SK-N-SH treated with all-trans-retinoic acid at 6 μM for 48 hours (cell line): ENCODE data around the gene RAD51AP1.

Source experiments
- ATAC-seq: fragments of 200-7000 bp; cut with Tn5 transposase; 3 replicates; pipeline ENCODE4 v1.9.1; 2020; ENCODE audit warnings: mild to moderate bottlenecking, moderate library complexity
- ARNTL ChIP-seq: fragments of 450-650 bp; formaldehyde crosslinking; IDR thresholded peaks from 2 replicates; pipeline ENCODE4 v1.5.0; 2020; ENCODE audit warnings: low read depth, mild to moderate bottlenecking, moderate library complexity, borderline replicate concordance
- BACH2 ChIP-seq: fragments of 250-450 bp; sonication (Bioruptor Pico); IDR thresholded peaks from 2 replicates; pipeline ENCODE4 v1.9.0; 2021; ENCODE audit warnings: mild to moderate bottlenecking, borderline replicate concordance
- CREB5 ChIP-seq: fragments of 250-450 bp; sonication (Bioruptor Pico); IDR thresholded peaks from 2 replicates; pipeline ENCODE4 v1.5.1; 2020; ENCODE audit warnings: low read depth, mild to moderate bottlenecking, moderate library complexity
- CSDC2 ChIP-seq: fragments of 250-450 bp; sonication (Bioruptor Pico); IDR thresholded peaks from 2 replicates; pipeline ENCODE4 v1.5.0; 2020; ENCODE audit warnings: mild to moderate bottlenecking, moderate library complexity
- CSRNP3 ChIP-seq: fragments of 250-450 bp; sonication (Bioruptor Pico); IDR thresholded peaks from 2 replicates; pipeline ENCODE4 v1.5.1; 2021; ENCODE audit warnings: mild to moderate bottlenecking, moderate library complexity
- ESRRG ChIP-seq: fragments of 250-450 bp; sonication (Bioruptor Pico); IDR thresholded peaks from 2 replicates; pipeline ENCODE4 v1.6.1; 2021; ENCODE audit warnings: mild to moderate bottlenecking
- GLIS3 ChIP-seq: fragments of 250-450 bp; sonication (Bioruptor Pico); IDR thresholded peaks from 2 replicates; pipeline ENCODE4 v1.5.0; 2020; ENCODE audit warnings: mild to moderate bottlenecking, moderate library complexity
- ISL1 ChIP-seq: fragments of 250-450 bp; sonication (Bioruptor Pico); IDR thresholded peaks from 2 replicates; pipeline ENCODE4 v2.1.2; 2022; ENCODE audit warnings: mild to moderate bottlenecking, moderate library complexity
- OSR1 ChIP-seq: fragments of 250-450 bp; sonication (Bioruptor Pico); IDR thresholded peaks from 2 replicates; pipeline ENCODE4 v1.8.0; 2022; ENCODE audit warnings: moderate library complexity, mild to moderate bottlenecking, inconsistent platforms
- PATZ1 ChIP-seq: fragments of 250-450 bp; sonication (Bioruptor Pico); IDR thresholded peaks from 2 replicates; pipeline ENCODE4 v1.8.0; 2020; ENCODE audit warnings: mild to moderate bottlenecking, moderate library complexity, borderline replicate concordance
- POU6F1 ChIP-seq: fragments of 250-450 bp; sonication (Bioruptor Pico); IDR thresholded peaks from 2 replicates; pipeline ENCODE4 v1.8.0; 2021; ENCODE audit warnings: low read depth, mild to moderate bottlenecking, moderate library complexity, borderline replicate concordance
- PPARA ChIP-seq: fragments of 250-450 bp; sonication (Bioruptor Pico); IDR thresholded peaks from 2 replicates; pipeline ENCODE4 v1.5.0; 2020; ENCODE audit warnings: mild to moderate bottlenecking, borderline replicate concordance
- RARB ChIP-seq: fragments of 250-450 bp; sonication (Bioruptor Pico); IDR thresholded peaks from 2 replicates; pipeline ENCODE4 v1.8.0; 2021; ENCODE audit warnings: mild to moderate bottlenecking, moderate library complexity
- SNAI2 ChIP-seq: fragments of 250-450 bp; sonication (Bioruptor Pico); IDR thresholded peaks from 2 replicates; pipeline ENCODE4 v1.5.0; 2020; ENCODE audit warnings: mild to moderate bottlenecking, moderate library complexity
- TCF4 ChIP-seq: fragments of 250-450 bp; sonication (Bioruptor Pico); IDR thresholded peaks from 2 replicates; pipeline ENCODE4 v1.8.0; 2021; ENCODE audit warnings: mild to moderate bottlenecking, moderate library complexity, borderline replicate concordance
- TOX ChIP-seq: fragments of 250-450 bp; sonication (Bioruptor Pico); IDR thresholded peaks from 2 replicates; pipeline ENCODE4 v1.8.0; 2021; ENCODE audit warnings: mild to moderate bottlenecking, moderate library complexity, borderline replicate concordance
- TSHZ2 ChIP-seq: fragments of 250-450 bp; sonication (Bioruptor Pico); IDR thresholded peaks from 2 replicates; pipeline ENCODE4 v1.5.0; 2020; ENCODE audit warnings: mild to moderate bottlenecking, moderate library complexity
- ZC3H10 ChIP-seq: fragments of 250-450 bp; sonication (Bioruptor Pico); IDR thresholded peaks from 2 replicates; pipeline ENCODE4 v1.5.1; 2021; ENCODE audit warnings: mild to moderate bottlenecking, moderate library complexity
- ZFP3 ChIP-seq: fragments of 250-450 bp; sonication (Bioruptor Pico); IDR thresholded peaks from 2 replicates; pipeline ENCODE4 v1.5.0; 2020; ENCODE audit warnings: mild to moderate bottlenecking, moderate library complexity
- ZNF565 ChIP-seq: fragments of 450-650 bp; formaldehyde crosslinking; conservative IDR thresholded peaks from 2 replicates; pipeline ENCODE4 v1.5.0; 2020; ENCODE audit warnings: low read depth, mild to moderate bottlenecking, moderate library complexity
- ZNF70 ChIP-seq: fragments of 450-650 bp; formaldehyde crosslinking; IDR thresholded peaks from 2 replicates; pipeline ENCODE4 v1.5.0; 2020; ENCODE audit warnings: mild to moderate bottlenecking, moderate library complexity
- ZNF8 ChIP-seq: fragments of 450-650 bp; formaldehyde crosslinking; IDR thresholded peaks from 2 replicates; pipeline ENCODE4 v1.5.0; 2020; ENCODE audit warnings: mild to moderate bottlenecking, moderate library complexity

Gene RAD51AP1

GRCh38 chr12:4530982-4531586 is 7.6 kb upstream of the RAD51AP1 start:
- no peak for TF ChIP-seq CSDC2 (CRISPR knock-in tag)
- TF ChIP-seq TCF4 (CRISPR knock-in tag), result no peak
- ATAC-seq, result no peak

- no peak for ATAC-seq
- TF ChIP-seq PATZ1 (CRISPR knock-in tag) (no peak), SNAI2 (CRISPR knock-in tag) (no peak), RARB (no peak), ARNTL (CRISPR knock-in tag) (no peak), OSR1 (CRISPR knock-in tag) (no peak), GLIS3 (CRISPR knock-in tag) (no peak), POU6F1 (CRISPR knock-in tag) (no peak), BACH2 (no peak), CSRNP3 (CRISPR knock-in tag) (no peak), ZNF8 (CRISPR knock-in tag) (no peak), ZNF565 (CRISPR knock-in tag) (no peak)
These were observed 3.6 kb upstream of the RAD51AP1 start for GRCh38 chr12:4535092-4535491.

- ATAC-seq, result no peak
- TF ChIP-seq OSR1 (CRISPR knock-in tag), result no peak
- TF ChIP-seq GLIS3 (CRISPR knock-in tag), result no peak
- no peak for TF ChIP-seq ARNTL (CRISPR knock-in tag)
- no peak for TF ChIP-seq PPARA (CRISPR knock-in tag)
- TF ChIP-seq ZNF70 (CRISPR knock-in tag), result no peak
- TF ChIP-seq CSDC2 (CRISPR knock-in tag), result no peak
- no peak for TF ChIP-seq BACH2
- TF ChIP-seq ZC3H10 (CRISPR knock-in tag), result no peak
- no peak for TF ChIP-seq TOX (CRISPR knock-in tag)
- TF ChIP-seq CREB5 (CRISPR knock-in tag), result no peak
- TF ChIP-seq POU6F1 (CRISPR knock-in tag), result no peak
- TF ChIP-seq PATZ1 (CRISPR knock-in tag), result no peak
- TF ChIP-seq ZFP3 (CRISPR knock-in tag), result no peak
- no peak for TF ChIP-seq ZNF565 (CRISPR knock-in tag)
- no peak for TF ChIP-seq ESRRG (CRISPR knock-in tag)
- no peak for TF ChIP-seq ZNF8 (CRISPR knock-in tag)
- no peak for TF ChIP-seq ISL1 (CRISPR knock-in tag)
- TF ChIP-seq TCF4 (CRISPR knock-in tag), result no peak
- TF ChIP-seq TSHZ2, result no peak
- TF ChIP-seq, all 23 proteins: peak for 0
These were observed 2.8 kb upstream of the RAD51AP1 start for GRCh38 chr12:4535871-4536270.
